Skin epidermis (tissue), 12 donors: ENCODE measurements around the gene GLRA1.
A peak's percentile ranks its signal among the peaks of the same experiment; 100 is the strongest.
"Not testable (repeated sequence)": the region's sequence is repeated elsewhere in the genome, so short reads cannot be mapped to it uniquely, and the experiment has no call there.

Experiments
- H3K27ac ChIP-seq, 21 experiments: fragments of 200-600 bp; sonication (generic) in 11 of 21; one replicate each; pipeline ENCODE4 v1.5.0; 2020; ENCODE audit warnings: mild to moderate bottlenecking in 3 of 21, inconsistent platforms in 2 of 21, moderate library complexity in 2 of 21
- H3K4me3 ChIP-seq, 7 experiments: fragments of 200-600 bp; sonication (generic) in 2 of 7; one replicate each; pipeline ENCODE4 v1.5.0; 2020; ENCODE audit warnings: inconsistent platforms in 2 of 7, mild to moderate bottlenecking in 2 of 7, moderate library complexity in 1 of 7

GLRA1 gene

DNA sequence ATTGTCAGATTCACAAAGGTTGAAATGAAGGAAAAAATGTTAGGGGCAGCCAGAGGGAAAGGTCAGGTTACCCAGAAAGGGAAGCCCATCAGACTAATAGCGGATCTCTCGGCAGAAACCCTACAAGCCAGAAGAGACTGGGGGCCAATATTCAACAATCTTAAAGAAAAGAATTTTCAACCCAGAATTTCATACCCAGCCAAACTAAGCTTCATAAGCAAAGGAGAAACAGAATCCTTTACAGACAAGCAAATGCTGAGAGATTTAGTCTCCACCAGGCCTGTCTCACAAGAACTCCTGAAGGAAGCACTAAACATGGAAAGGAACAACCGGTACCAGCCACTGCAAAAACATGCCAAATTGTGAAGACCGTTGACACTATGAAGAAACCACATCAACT is 91.8 kb downstream of the GLRA1 start:
- H3K27ac ChIP-seq, H3K4me3 ChIP-seq: not testable (repeated sequence)

DNA sequence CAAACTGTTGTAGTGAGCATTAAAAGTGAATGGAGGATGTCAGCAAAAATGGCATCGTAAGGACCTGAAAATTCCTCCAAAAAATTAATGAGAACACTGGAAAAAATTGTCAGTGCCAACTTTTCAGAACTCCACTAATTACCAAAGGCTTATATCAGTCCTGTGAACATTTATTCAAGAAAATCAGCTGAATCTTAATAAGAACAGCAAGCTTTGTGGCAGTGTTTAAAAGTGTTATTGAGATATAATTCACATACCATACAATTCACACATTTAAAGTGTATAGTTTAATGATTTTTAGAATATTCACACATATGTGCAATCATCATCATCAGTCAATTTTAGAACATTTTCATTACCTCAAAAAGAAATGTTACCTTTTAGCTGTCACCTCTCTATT is 95.3 kb downstream of the GLRA1 start:
- no peak overlapping the region for H3K27ac ChIP-seq
- H3K4me3 ChIP-seq, result no peak overlapping the region

DNA sequence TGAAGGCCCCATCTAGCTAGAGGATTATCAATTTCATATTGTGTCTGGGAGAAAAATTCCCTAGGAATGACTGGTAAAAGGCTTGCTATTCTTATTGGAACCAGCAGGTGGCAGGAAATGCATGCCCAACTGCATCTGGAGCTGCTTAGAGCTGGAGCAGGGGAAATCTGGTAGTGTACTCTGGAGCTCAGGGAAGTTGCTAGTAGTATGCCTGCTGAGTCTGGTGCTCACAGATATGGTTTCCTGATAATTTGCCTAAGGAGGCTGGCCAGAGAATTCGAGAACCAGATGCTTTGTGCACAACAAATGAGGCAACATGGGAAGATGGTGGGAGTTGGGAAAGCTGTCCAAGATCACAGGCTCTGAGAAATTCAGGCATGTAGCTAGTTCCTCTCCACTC is 99.2 kb downstream of the GLRA1 start:
- H3K4me3 ChIP-seq, result no peak overlapping the region
- H3K27ac ChIP-seq, result no peak overlapping the region

DNA sequence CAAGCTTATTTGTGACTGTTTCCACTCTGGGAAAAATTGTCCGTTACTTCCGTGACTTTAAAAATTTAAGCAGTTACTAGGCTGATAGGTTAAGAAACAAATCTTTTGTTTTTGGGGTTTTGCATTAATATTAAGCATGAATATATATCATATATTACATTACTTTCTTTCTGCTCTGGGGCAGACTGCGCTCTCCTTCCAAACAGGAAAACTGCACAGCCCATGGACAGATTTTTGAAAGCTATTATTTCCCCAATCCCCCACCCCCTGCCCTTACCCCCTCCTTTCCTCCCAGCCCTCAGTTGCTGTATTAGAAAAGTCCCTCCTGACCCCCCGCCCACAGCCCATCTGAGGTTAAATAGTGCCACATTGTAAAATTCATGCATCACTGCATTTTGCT is 102.5 kb downstream of the GLRA1 start:
- Histone ChIP-seq H3K27ac (no peak overlapping the region), H3K4me3 (no peak overlapping the region)

DNA sequence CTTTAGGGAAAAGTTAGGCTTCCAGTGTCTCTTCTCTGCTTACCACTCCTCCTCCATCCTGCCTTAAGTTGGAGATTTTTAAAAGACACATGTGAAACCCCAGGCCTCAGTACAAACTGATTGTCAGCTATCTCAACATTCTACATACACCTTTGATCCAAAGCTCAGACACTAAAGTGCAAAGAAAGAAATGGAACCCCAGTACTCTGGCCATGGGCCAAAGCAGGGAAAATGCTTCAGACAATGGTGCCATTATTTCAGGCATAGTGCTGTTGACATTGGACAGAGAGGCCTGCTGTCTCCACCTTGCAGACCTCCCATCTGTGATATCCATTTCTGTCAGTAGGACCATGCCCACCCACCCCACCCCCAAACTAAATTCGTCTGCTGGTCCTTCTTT is 103.7 kb downstream of the GLRA1 start:
- H3K27ac ChIP-seq, result no peak overlapping the region
- no peak overlapping the region for H3K4me3 ChIP-seq

DNA sequence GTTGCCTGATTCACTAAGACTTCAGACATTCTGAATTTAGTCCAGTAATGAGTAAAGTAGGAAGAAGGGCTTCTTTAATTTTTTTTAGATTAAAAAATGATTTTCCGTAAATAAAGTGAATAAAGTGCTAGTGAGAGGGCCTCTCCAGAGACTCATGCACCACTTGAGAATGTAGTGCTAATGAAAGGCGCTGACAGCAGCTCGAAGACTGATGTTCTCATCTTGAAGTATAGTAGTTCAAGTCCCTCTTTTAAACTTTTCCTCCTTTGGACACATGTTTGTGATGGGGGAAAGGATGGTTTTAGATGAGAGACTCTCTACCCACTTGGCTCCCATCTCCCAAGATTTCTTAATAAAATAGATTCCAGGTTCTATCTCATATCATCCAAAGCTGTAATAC is 104.4 kb downstream of the GLRA1 start:
- Histone ChIP-seq H3K4me3 (no peak overlapping the region), H3K27ac (no peak overlapping the region)

DNA sequence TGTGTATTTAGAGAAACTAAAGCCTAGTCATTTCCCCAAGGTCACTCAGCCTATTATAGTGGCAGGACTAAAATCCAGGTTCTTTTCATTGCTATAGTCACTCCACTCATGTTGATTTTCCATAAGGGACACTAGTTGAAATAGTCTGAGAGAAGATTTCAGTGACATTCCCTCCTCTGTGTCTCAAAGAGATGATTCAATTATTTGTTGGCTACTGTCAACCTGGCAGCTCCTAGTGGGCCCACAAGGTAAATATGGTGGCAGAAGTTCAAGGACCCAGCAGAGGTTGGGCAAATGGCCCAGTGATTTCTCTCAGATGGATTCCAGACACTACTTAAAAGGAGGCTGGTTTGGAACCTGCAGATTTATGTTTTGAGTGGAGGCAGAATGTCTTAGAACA is 104.8 kb downstream of the GLRA1 start:
- Histone ChIP-seq H3K4me3 (no peak overlapping the region), H3K27ac (no peak overlapping the region)

DNA sequence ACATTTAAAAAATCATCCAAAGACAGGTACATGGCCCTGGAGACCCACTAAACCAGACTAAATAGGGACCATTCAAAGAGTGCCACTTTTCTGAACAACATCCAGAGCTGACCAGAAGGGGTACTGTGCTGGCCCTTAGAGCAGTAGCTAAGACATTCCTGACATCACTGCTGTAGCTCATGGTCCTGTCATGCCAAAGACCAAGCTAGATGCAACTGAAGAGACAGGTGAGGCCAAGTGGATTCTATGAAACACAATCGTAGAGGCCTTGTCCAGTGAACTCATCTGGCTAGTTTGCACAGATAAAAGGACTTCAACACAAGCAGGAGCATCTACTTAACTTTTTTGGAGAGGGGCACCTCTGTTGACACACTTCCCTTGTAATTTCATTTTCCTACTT is 109.6 kb downstream of the GLRA1 start:
- Histone ChIP-seq H3K27ac (no peak overlapping the region), H3K4me3 (no peak overlapping the region)

DNA sequence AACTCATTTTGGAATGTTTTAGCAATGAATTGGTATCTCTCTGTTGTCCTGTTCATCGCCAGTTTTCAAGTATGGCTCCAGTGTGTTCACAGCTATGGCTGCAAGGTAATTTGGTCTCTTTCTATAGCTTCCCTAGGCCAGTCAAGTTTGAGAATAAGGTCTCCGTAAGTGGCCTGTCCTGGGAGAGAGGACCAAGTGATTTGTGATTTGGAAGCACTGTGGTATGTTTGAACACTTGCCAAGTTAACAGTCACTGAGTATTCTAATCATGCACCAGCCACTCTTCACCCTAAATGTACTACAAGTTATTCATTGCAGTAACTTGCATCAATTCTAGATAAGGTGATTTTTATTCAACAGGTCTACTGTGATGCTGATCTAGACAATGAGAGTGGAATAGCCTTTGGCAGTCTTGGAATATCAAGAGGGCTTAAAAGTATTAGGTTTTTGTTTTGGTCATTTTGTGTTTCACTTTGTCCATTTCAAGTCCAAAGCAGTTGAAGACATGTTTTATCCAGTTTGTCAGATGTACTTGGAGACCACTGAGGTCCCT is 111.8 kb downstream of the GLRA1 start:
- no peak overlapping the region for H3K27ac ChIP-seq
- H3K4me3 ChIP-seq, result no peak overlapping the region

DNA sequence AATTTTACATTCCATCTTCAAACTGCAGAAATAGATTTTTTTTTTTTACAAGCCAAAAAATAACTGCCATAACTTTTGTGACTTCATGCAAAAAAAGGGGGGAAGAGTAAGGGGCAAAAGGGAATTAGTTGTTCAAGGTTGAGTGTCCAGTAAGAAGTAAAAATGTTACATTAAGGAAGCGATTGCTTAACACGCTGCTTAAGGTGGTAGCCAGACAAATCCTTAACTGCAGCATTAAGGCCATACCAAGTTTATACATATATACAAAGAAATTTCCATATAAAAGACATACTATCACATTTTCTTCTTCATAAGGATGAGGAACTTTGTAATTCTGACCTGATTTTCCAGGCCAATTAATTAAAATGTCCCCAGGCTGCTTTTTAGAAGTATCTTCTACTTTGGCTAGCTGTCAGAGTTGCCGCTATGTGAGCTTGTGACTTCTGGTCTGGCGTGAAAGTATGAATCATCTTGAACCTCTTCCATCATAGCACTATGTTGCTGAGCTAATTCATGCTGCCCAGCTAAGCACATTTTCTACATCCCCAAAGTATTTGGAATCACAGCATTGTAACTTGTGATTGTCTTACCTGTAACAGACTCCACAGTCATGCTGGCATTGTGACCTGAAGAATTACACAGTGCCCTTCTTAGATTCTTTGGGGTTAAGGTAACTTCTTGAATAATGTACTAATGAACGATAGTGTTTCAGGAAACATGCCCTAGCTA is 112.9 kb downstream of the GLRA1 start:
- Histone ChIP-seq H3K4me3 (no peak overlapping the region), H3K27ac (peak overlapping the region in 1 of 21 experiments; percentile 10)

DNA sequence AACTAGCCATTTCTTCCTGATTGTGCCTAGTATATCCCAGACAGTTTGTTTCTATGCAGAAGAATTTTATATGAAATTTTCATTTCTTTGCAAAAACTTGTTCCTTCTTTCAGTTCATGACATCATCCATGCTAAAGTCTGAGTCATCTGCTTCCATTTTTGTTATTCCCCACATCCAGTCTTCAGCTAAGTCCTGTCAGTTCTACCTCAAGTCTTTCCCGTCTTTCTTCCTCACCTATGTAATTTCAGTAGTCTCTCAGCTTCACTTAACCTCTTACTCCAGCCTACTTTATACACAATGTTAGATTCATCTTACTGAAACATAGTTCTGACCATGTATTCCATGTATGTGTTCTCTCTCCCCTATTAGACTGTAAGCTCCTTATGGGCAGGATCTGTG is 113.8 kb downstream of the GLRA1 start:
- no peak overlapping the region for H3K4me3 ChIP-seq
- no peak overlapping the region for H3K27ac ChIP-seq

DNA sequence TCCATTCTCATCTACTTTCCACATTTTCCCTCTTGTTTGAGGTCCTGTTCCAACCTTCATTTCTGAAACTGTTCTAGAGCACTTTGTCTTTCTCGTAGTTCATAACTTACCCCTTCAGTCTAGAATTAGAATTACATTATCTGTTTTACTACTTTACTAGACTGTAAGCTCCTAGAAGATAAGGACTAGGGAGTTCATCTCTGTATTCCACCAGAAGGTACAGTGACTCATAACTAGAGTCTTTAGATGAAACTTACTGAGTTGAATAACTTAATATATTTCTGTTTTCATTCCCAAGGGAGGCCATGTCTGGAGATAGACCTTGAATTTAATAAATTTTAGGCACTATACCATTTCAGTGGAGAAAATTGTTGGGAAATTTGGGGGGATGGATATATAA is 114.2 kb downstream of the GLRA1 start:
- no peak overlapping the region for H3K27ac ChIP-seq
- no peak overlapping the region for H3K4me3 ChIP-seq

DNA sequence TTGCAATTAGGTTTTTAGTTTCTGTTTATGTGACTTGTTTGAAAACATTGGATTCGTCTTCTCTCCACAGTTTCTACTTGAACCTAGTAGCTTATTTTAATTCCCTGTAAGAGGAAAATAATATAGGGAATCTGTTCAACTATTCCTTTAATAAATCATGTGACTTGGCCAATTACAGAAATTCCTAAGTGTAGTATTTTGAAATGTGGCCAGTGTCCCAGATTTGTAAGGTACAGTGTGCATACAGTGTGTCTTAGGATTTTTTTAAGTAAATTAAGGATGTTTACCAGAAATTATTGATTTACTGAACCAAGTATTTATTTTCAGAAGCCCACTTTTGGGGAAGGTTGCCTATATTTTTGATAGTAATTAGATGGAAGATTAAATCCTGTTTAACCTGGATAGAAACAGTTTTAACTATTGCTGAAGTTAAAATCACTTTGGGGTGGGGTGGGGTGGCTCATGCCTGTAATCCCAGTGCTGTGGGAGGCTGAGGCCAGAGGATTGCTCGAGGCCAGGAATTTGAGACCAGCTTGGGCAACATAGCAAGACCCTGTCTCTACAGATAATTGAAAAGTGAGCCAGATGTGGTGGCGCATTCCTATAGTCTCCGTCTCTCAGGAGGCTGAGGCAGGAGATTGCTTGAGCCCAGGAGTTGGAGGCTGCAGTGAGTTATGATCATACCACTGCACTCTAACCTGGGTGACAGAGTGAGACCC is 116.0 kb downstream of the GLRA1 start:
- no peak overlapping the region for H3K4me3 ChIP-seq

DNA sequence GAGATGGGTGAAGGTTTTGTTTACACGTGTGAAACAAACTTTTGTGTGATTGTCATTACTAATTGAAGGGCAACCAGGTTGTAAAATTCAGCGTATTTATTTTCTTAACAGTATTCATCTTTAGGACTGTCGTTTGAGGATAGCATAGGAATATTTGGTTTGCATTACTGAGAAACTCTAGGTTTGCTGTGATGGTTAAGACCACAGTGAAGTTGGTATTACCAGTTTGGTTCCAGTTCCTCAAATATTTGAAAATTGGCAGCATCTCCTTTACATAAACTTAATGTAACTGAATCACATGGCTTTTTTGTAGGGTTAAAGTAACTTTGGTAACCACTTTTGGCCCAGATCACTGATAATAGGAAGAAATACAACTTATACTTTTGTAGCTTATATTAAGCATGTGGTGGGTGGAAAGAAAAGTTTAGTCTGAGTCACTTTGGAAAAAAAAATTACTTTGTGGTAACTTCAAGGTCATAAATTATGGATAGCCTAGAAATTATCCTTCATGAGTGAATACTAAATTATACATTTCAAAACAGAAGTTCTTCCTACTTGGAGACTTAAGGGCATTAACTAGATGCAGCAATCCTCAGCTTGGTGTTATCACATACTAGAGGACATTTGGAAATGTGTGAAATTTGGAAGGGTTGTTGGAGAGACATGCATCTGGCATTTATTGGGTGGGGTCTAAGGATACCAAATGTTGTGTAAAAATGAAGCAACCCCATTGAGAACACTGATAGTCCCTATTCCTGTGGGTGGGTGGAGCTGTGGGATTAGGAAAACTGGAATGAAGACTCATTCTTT is 119.0 kb downstream of the GLRA1 start:
- Histone ChIP-seq H3K4me3 (no peak overlapping the region), H3K27ac (no peak overlapping the region)

More for the DNA sequence above, 116.0 kb downstream of the GLRA1 start:
- H3K27ac ChIP-seq, result peak overlapping the region in 1 of 21 experiments; percentile 11

DNA sequence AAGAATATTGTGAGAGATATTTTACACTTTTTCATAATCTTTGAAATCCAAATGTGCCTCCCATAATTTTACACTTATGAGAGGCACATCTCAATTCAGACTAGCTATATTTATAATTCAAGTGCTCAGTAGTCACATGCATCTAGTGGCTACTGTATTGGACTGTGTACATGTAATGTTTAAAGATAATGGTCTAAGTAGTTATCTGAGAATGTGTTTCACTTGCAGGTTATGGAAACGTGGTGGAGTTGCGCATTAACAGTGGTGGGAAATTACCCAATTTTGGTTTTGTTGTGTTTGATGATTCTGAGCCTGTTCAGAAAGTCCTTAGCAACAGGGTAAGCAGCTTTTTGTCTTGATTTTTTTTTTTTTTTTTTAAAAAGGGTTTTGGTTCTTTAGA is 124.1 kb downstream of the GLRA1 start:
- Histone ChIP-seq H3K27ac (no peak overlapping the region), H3K4me3 (no peak overlapping the region)

DNA sequence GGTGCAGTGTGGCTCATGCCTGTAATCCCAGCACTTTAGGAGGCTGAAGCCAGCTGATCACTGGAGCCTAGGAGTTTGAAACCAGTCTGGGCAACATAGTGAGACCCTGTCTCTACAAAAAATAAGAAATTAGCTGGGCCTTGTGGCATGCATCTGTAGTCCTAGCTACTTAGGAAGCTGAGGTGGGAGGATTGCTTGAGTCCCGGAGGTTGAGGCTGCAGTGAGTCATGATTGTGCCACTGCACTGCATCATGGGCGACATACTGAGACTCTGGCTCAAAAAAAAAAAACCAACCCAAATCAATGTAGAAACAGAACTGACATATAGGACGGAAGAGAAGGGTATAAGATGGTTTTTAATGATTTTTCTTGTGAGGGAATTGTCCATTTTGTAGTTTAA is 125.2 kb downstream of the GLRA1 start:
- no peak overlapping the region for H3K27ac ChIP-seq
- H3K4me3 ChIP-seq, result no peak overlapping the region

DNA sequence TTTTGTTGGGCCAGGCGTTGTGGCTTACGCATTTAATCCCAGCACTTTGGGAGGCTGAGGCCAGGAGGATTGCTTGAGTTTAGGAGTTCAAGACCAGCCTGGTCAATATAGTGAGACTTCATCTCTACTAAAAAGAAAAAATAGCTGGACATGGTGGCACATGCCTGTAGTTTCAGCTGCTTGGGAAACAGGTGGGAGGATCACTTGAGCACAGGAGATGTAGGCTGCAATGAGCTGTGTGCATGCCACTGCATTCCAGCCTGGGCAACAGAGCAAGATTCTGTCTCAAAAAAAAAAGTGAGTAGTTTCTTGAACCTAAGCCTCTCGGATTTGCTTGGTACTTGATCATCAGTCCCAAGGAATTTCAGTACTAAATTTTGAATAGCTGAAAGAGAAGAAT is 126.0 kb downstream of the GLRA1 start:
- Histone ChIP-seq H3K27ac (no peak overlapping the region), H3K4me3 (no peak overlapping the region)

DNA sequence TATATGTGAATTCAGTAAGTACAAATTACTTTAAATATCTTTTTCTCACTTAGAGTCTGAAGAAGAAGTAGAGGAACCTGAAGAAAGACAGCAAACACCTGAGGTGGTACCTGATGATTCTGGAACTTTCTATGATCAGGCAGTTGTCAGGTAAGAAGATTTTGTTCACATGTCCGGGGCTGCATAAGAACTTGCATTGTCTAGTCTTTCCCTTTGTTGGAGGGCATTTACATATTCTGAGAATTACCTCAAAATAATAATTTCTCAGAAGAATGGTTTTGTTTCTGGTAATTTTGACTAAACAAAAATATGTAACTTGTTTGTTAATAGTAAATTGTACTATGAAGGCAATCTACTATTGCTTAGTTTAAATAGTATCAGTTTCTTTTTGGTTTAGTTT is 129.2 kb downstream of the GLRA1 start:
- H3K4me3 ChIP-seq, result no peak overlapping the region
- H3K27ac ChIP-seq, result no peak overlapping the region

DNA sequence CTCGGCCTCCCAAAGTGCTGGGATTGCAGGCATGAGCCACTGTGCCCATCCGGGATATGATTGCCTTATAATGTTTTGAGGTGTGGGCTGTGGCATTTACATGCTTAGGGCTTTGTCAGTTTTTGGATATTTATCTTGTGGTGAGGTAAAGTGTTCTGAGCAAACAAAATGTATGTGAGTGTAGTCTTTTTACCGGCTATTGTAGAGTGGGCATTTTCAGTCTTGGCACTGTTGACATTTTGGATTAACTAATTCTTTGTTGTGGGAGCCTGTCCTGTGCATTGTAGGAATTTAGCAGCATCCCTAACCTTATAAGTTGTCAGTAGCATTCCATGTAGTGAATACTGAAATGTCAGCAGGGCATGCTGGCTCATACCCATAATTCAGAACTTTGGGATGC is 131.3 kb downstream of the GLRA1 start:
- Histone ChIP-seq H3K4me3 (no peak overlapping the region), H3K27ac (no peak overlapping the region)

DNA sequence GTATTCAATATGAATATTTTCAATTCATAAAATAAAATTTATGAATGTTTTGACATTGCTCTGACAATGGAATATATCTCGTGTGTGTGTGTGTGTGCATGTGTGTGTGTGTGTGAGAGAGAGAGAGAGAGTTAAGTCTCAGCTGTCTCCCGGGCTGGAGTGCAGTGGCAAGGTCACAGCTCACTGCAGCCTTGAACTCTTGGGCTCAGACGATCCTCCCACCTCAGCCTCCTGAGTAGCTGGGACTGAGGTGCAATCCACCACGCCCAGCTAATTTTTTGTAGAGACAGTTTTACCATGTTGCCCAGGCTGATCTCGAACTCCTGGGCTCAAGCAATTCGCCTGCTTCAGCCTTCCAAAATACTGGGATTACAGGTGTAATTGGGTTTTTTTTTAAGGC is 136.8 kb downstream of the GLRA1 start:
- Histone ChIP-seq H3K4me3 (no peak overlapping the region), H3K27ac (no peak overlapping the region)

DNA sequence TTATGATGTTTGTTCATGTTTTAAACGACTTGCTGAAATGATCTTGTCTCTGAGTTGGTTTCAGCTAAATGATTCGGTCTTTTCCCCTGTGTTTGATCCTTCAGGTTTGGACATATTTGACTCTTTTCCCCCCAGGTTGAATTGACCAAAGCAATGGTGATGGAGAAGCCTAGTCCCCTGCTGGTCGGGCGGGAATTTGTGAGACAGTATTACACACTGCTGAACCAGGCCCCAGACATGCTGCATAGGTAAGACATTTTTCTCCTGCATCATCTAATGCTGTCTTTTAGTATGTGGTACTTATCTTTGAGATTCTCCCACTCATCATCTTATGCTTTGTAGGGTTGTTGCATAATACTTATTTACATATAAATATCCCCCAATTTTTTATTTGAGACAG is 138.2 kb downstream of the GLRA1 start:
- H3K4me3 ChIP-seq, result no peak overlapping the region

More for the DNA sequence above, 138.2 kb downstream of the GLRA1 start:
- no peak overlapping the region for H3K27ac ChIP-seq
